Calu3 (cell line): ENCODE data around the gene LRRC1. TPM values are rescaled to one million over a fixed set of nuclear protein-coding genes. Genes with fewer than 3 reads are reported as not detected.

Experiments
- BruUV-seq: library from RNA; stranded (reverse); fragments of 400-500 nt; replicated peaks from 2 replicates; lab custom pipeline; 2021; lab: Mats Ljungman, UMichigan
- CTCF ChIA-PET: fragments of 300-600 bp; sonication (Branson Sonifier 250); formaldehyde crosslinking; loops from one replicate; lab custom pipeline; 2022; ENCODE audit warnings: antibody characterized with exemption; lab: Charles Lee
- DNase-seq: peaks from one replicate; pipeline ENCODE4 v3.0.0; 2022
- H3K27ac Mint-ChIP-seq: one replicate; pipeline ENCODE4 v1.8.0; 2022; ENCODE audit warnings: mixed read lengths; ENCODE audit not compliant: unreplicated experiment
- H3K27me3 Mint-ChIP-seq: one replicate; pipeline ENCODE4 v1.8.0; 2022; ENCODE audit warnings: mixed read lengths; ENCODE audit not compliant: unreplicated experiment
- H3K36me3 Mint-ChIP-seq: one replicate; pipeline ENCODE4 v1.8.0; 2022; ENCODE audit warnings: mild to moderate bottlenecking, moderate library complexity, mixed read lengths; ENCODE audit not compliant: insufficient read depth, unreplicated experiment
- H3K4me1 Mint-ChIP-seq: one replicate; pipeline ENCODE4 v1.8.0; 2022; ENCODE audit warnings: mild to moderate bottlenecking, low read depth, mixed read lengths; ENCODE audit not compliant: unreplicated experiment
- H3K4me3 Mint-ChIP-seq: one replicate; pipeline ENCODE4 v1.8.0; 2022; ENCODE audit warnings: mild to moderate bottlenecking, low read depth, moderate library complexity, mixed read lengths; ENCODE audit not compliant: unreplicated experiment
- H3K9me3 Mint-ChIP-seq: one replicate; pipeline ENCODE4 v1.8.0; 2022; ENCODE audit warnings: low read depth, mixed read lengths; ENCODE audit not compliant: unreplicated experiment
- CTCF ChIP-seq: fragments of 200-600 bp; IDR thresholded peaks from one replicate; pipeline ENCODE4 v1.8.0; 2022; ENCODE audit warnings: antibody characterized with exemption; ENCODE audit not compliant: unreplicated experiment
- intact Hi-C: fragments of 100-400 bp; cut with micrococcal nuclease; formaldehyde crosslinking; loops from one replicate; pipeline ENCODE4 v1.10.0; 2022; ENCODE audit not compliant: unreplicated experiment
- total RNA-seq: library from RNA; stranded (reverse); gene quantifications from 2 replicates; pipeline ENCODE4 v1.2.3, GENCODE V29; 2022

Gene LRRC1
- total RNA-seq, 1 experiment from 2014 or later = 26.6 TPM

- H3K27me3 Mint-ChIP-seq = no peaks in the 10 kb centered on the region
- DNase-seq = no peak
- CTCF ChIA-PET = interaction anchor here (0.6 kb wide), 1 partner anchor 320 kb away, joined by 3 read pairs; no protein-coding TSS in a partner anchor
- H3K4me3 Mint-ChIP-seq = no peak overlapping the region
- TF ChIP-seq CTCF = no peak
- no peaks in the 10 kb centered on the region for H3K9me3 Mint-ChIP-seq
- H3K4me1 Mint-ChIP-seq = peaks cover 4% of the 10 kb centered on the region
- no peaks in the 10 kb centered on the region for H3K36me3 Mint-ChIP-seq
- intact Hi-C loops = no loop called here
- no TSS peak for BruUV-seq
- H3K27ac Mint-ChIP-seq = no peak overlapping the region
Observed at GRCh38 chr6:53758496-53758895, 36.3 kb upstream of the LRRC1 start.

- CTCF ChIA-PET = interaction anchor here (0.7 kb wide), 1 partner anchor 451 kb away, joined by 6 read pairs; no protein-coding TSS in a partner anchor
- TF ChIP-seq CTCF = no peak
- Mint-ChIP-seq H3K27me3 (no peaks in the 10 kb centered on the region), H3K4me3 (no peak overlapping the region), H3K9me3 (peaks cover 3% of the 10 kb centered on the region), H3K36me3 (no peaks in the 10 kb centered on the region), H3K27ac (no peak overlapping the region), H3K4me1 (peaks cover 7% of the 10 kb centered on the region)
- DNase-seq = no peak
- intact Hi-C loops = no loop called here
- no TSS peak for BruUV-seq
Observed at GRCh38 chr6:53761036-53761435, 33.8 kb upstream of the LRRC1 start.

- H3K27ac Mint-ChIP-seq = no peak overlapping the region
- BruUV-seq = no TSS peak
- no peak for DNase-seq
Observed at GRCh38 chr6:53765270-53765669, 29.5 kb upstream of the LRRC1 start.

GRCh38 chr6:53766930-53767329 lies 27.9 kb upstream of the LRRC1 start:
- intact Hi-C loops = no loop called here
- Mint-ChIP-seq H3K9me3 (peaks cover 4% of the 10 kb centered on the region), H3K36me3 (no peaks in the 10 kb centered on the region), H3K27me3 (no peaks in the 10 kb centered on the region), H3K4me3 (no peak overlapping the region), H3K27ac (no peak overlapping the region), H3K4me1 (peaks cover 9% of the 10 kb centered on the region)
- TF ChIP-seq CTCF = no peak
- CTCF ChIA-PET = no interaction called here
- no peak for DNase-seq
- BruUV-seq = no TSS peak

More at GRCh38 chr6:53765270-53765669, 29.5 kb upstream of the LRRC1 start:
- Mint-ChIP-seq H3K9me3 (peaks cover 4% of the 10 kb centered on the region), H3K27me3 (no peaks in the 10 kb centered on the region), H3K4me3 (no peak overlapping the region), H3K4me1 (peaks cover 9% of the 10 kb centered on the region), H3K36me3 (no peaks in the 10 kb centered on the region)
- intact Hi-C loops = no loop called here
- TF ChIP-seq CTCF = no peak
- CTCF ChIA-PET = no interaction called here
